ENCODE results near the gene ATP7B. TPM values are rescaled to one million over a fixed set of nuclear protein-coding genes. Genes with fewer than 3 reads are reported as not detected.

Gene ATP7B
- total RNA-seq, 2 experiments from 2014 or later, result 0.40 to 0.76 TPM

DNA sequence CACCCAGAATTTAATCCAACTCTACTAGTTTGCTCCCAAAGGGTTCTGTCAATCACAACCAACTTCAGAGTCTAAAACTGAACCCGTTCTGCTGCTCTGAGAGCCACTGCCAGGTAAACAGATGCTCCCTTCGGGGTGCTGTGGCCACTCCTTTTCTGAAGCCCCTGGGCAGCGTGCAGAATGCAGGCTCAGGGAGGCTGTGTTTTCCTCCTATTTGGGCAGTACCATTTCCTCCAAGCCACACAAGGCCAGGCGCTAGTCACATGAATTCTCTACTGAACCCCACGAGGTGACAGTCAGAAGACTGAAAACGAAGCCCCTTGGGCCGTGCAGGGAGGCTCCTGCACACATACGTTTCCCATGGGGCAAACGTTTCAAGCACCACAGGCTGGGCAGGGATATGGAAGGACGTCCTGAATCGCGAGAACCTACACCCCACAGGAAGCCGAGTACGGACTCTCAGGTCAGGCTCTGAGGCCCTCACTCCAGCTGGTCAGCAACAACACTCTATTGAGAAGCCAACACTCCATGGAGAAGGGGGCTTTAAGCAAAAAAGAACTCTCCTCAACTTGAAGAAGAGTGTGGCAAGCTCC is 77.7 kb downstream of the ATP7B start:
- CTCF ChIA-PET (ENCODE audit: unreplicated experiment), result no interaction called here

GRCh38 chr13:51932231-51932630 is 79.0 kb downstream of the ATP7B start:
- Histone ChIP-seq H2AFZ (ENCODE audit: low read length) (no peak overlapping the region), H3K4me2 (ENCODE audit: low read length) (no peak overlapping the region), H3K27ac (ENCODE audit: low read depth, low read length, poor library complexity, severe bottlenecking) (no peak overlapping the region), H3K79me2 (ENCODE audit: insufficient read depth, low read depth, low read length) (no peaks in the 10 kb centered on the region), H4K20me1 (ENCODE audit: insufficient read depth, low read length) (no peaks in the 10 kb centered on the region), H3K4me1 (ENCODE audit: insufficient read depth, low read length, poor library complexity, severe bottlenecking) (no peaks in the 10 kb centered on the region), H3K4me3 (ENCODE audit: low read depth, low read length, poor library complexity, severe bottlenecking) (no peak overlapping the region), H3K9me2 (ENCODE audit: insufficient read depth, low read length) (no peaks in the 10 kb centered on the region), H3K9me3 (ENCODE audit: low read length) (no peaks in the 10 kb centered on the region), H3K36me3 (ENCODE audit: insufficient read depth, low read length) (no peaks in the 10 kb centered on the region)
- DNase-seq (ENCODE audit: low spot score), result no peak
- ChIA-PET CTCF (ENCODE audit: unreplicated experiment) (no interaction called here), POLR2A (no interaction called here)
- BruUV-seq (replicated peaks), result no TSS peak
- TF ChIP-seq CTCF (conservative IDR thresholded peaks at IDR 0.05; ENCODE audit: low read length), result no peak
- no peak for TF ChIP-seq EZH2phosphoT487 (IDR thresholded peaks at IDR 0.05; ENCODE audit: borderline replicate concordance, low read depth, low read length)
- intact Hi-C loops (cut with micrococcal nuclease; ENCODE audit: unreplicated experiment), result no loop called here

More for the DNA sequence above, 77.7 kb downstream of the ATP7B start:
- intact Hi-C loops (cut with micrococcal nuclease; ENCODE audit: unreplicated experiment), result no loop called here
- no peaks in the 10 kb centered on the region for H4K20me1 ChIP-seq (ENCODE audit: insufficient read depth, low read length)
- H3K27ac ChIP-seq (ENCODE audit: low read depth, low read length, poor library complexity, severe bottlenecking), result no peak overlapping the region
- POLR2A ChIA-PET, result interaction anchor here (0.5 kb wide), 1 partner anchor 310 kb away, joined by 3 read pairs; no protein-coding TSS in a partner anchor
- H3K36me3 ChIP-seq (ENCODE audit: insufficient read depth, low read length), result no peaks in the 10 kb centered on the region
- H2AFZ ChIP-seq (ENCODE audit: low read length), result no peak overlapping the region
- no peaks in the 10 kb centered on the region for H3K4me1 ChIP-seq (ENCODE audit: insufficient read depth, low read length, poor library complexity, severe bottlenecking)
- H3K9me3 ChIP-seq (ENCODE audit: low read length), result no peaks in the 10 kb centered on the region
- no peak for DNase-seq (ENCODE audit: low spot score)
- H3K79me2 ChIP-seq (ENCODE audit: insufficient read depth, low read depth, low read length), result no peaks in the 10 kb centered on the region
- no TSS peak for BruUV-seq (replicated peaks)
- TF ChIP-seq EZH2phosphoT487 (IDR thresholded peaks at IDR 0.05; ENCODE audit: borderline replicate concordance, low read depth, low read length) (no peak), CTCF (conservative IDR thresholded peaks at IDR 0.05; ENCODE audit: low read length) (no peak)
- no peak overlapping the region for H3K4me2 ChIP-seq (ENCODE audit: low read length)
- H3K4me3 ChIP-seq (ENCODE audit: low read depth, low read length, poor library complexity, severe bottlenecking), result no peak overlapping the region
- H3K9me2 ChIP-seq (ENCODE audit: insufficient read depth, low read length), result no peaks in the 10 kb centered on the region

GRCh38 chr13:51931606-51932005 is 79.6 kb downstream of the ATP7B start:
- no peak overlapping the region for H3K4me2 ChIP-seq (ENCODE audit: low read length)
- H3K9me3 ChIP-seq (ENCODE audit: low read length), result no peaks in the 10 kb centered on the region
- DNase-seq (ENCODE audit: low spot score), result no peak
- H3K79me2 ChIP-seq (ENCODE audit: insufficient read depth, low read depth, low read length), result no peaks in the 10 kb centered on the region
- H3K36me3 ChIP-seq (ENCODE audit: insufficient read depth, low read length), result no peaks in the 10 kb centered on the region
- CTCF ChIA-PET (ENCODE audit: unreplicated experiment), result no interaction called here
- TF ChIP-seq EZH2phosphoT487 (IDR thresholded peaks at IDR 0.05; ENCODE audit: borderline replicate concordance, low read depth, low read length) (no peak), CTCF (conservative IDR thresholded peaks at IDR 0.05; ENCODE audit: low read length) (no peak)
- no peak overlapping the region for H3K4me3 ChIP-seq (ENCODE audit: low read depth, low read length, poor library complexity, severe bottlenecking)
- no peak overlapping the region for H2AFZ ChIP-seq (ENCODE audit: low read length)
- BruUV-seq (replicated peaks), result no TSS peak
- H3K27ac ChIP-seq (ENCODE audit: low read depth, low read length, poor library complexity, severe bottlenecking), result no peak overlapping the region
- H4K20me1 ChIP-seq (ENCODE audit: insufficient read depth, low read length), result no peaks in the 10 kb centered on the region
- no peaks in the 10 kb centered on the region for H3K9me2 ChIP-seq (ENCODE audit: insufficient read depth, low read length)
- POLR2A ChIA-PET, result interaction anchor here (0.6 kb wide), 2 partner anchors 120 to 1724 kb away, joined by 3 read pairs; no protein-coding TSS in a partner anchor
- intact Hi-C loops (cut with micrococcal nuclease; ENCODE audit: unreplicated experiment), result no loop called here
- H3K4me1 ChIP-seq (ENCODE audit: insufficient read depth, low read length, poor library complexity, severe bottlenecking), result no peaks in the 10 kb centered on the region
